Fibroblast of lung (primary cell): ENCODE measurements around the gene DUS1L.
A peak's percentile ranks its signal among the peaks of the same experiment; 100 is the strongest.

Source experiments
- EZH2 ChIP-seq: IDR thresholded peaks from 2 replicates; pipeline ENCODE4 v1.5.1; 2012; ENCODE audit warnings: low read length, control low read depth, mild to moderate bottlenecking; ENCODE audit errors: missing control alignments
- TF ChIP-seq, protein P1 (sequence below), 2 donors: IDR thresholded peaks in 1 of 2; conservative IDR thresholded peaks in 1 of 2; 1 replicate in 1 of 2; 2 replicates in 1 of 2; pipeline ENCODE4 v1.5.1; 2011 to 2012; ENCODE audit warnings: low read length in 2 of 2, control low read depth in 1 of 2, inconsistent platforms in 1 of 2, low read depth in 1 of 2, mild to moderate bottlenecking in 1 of 2

DNA sequence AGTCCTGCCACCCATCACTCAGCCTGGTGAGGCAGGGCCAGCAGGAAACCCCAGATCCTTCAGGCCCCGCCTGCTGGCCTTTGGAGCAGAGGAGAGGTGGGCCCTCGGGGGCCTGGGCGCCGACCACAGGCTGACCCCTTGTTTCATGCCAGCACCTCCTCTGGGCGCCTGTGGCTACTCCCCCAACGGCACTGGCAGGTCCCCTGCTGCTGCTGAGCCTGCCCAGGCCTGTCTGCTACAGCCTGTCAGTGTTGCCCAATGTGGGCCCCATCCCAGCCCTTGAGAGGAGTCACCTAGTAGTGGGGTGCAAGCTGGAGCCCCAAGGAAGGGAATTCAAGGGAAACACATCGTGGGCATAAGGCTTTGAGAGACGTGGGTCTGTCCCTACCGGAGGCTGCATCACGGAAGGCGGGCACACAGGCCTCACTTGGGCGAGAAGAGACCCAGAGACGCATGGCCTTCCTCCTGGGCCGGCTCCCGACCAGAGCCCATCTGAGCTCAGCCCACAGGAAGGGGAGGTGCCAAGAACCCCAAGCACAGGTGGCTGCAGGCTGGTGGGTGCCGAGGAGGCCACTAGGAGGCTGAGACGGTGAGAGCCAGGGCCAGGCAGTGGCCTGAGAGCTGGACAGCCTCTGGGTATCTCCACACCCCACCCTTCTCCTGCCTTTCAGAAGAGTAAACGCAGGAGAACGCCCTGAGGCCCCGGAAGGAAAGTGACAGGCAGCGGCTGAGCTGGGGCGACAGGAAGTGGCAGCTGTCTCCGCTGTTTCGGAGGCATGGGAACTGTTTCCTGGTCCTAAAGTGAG lies 40.5 kb upstream of the DUS1L start:
- TF ChIP-seq, protein P1, sequence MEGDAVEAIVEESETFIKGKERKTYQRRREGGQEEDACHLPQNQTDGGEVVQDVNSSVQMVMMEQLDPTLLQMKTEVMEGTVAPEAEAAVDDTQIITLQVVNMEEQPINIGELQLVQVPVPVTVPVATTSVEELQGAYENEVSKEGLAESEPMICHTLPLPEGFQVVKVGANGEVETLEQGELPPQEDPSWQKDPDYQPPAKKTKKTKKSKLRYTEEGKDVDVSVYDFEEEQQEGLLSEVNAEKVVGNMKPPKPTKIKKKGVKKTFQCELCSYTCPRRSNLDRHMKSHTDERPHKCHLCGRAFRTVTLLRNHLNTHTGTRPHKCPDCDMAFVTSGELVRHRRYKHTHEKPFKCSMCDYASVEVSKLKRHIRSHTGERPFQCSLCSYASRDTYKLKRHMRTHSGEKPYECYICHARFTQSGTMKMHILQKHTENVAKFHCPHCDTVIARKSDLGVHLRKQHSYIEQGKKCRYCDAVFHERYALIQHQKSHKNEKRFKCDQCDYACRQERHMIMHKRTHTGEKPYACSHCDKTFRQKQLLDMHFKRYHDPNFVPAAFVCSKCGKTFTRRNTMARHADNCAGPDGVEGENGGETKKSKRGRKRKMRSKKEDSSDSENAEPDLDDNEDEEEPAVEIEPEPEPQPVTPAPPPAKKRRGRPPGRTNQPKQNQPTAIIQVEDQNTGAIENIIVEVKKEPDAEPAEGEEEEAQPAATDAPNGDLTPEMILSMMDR (conservative IDR thresholded peaks at IDR 0.05 in 1 of 2, IDR thresholded peaks at IDR 0.05 in 1 of 2; ENCODE audit: low read depth in 1 of 2, low read length in 2 of 2) = peak; percentile 7 to 44
- TF ChIP-seq EZH2 = no peak
